GM18870 (cell line): ENCODE data around the gene TC2N.
"Not testable (repeated sequence)": the region's sequence is repeated elsewhere in the genome, so short reads cannot be mapped to it uniquely, and the experiment has no call there.

Experiments used
- ATAC-seq: cut with Tn5 transposase; IDR thresholded peaks from one replicate; pipeline ENCODE4 v1.9.1; 2021; ENCODE audit warnings: moderate library complexity; ENCODE audit not compliant: unreplicated experiment

The TC2N gene

DNA sequence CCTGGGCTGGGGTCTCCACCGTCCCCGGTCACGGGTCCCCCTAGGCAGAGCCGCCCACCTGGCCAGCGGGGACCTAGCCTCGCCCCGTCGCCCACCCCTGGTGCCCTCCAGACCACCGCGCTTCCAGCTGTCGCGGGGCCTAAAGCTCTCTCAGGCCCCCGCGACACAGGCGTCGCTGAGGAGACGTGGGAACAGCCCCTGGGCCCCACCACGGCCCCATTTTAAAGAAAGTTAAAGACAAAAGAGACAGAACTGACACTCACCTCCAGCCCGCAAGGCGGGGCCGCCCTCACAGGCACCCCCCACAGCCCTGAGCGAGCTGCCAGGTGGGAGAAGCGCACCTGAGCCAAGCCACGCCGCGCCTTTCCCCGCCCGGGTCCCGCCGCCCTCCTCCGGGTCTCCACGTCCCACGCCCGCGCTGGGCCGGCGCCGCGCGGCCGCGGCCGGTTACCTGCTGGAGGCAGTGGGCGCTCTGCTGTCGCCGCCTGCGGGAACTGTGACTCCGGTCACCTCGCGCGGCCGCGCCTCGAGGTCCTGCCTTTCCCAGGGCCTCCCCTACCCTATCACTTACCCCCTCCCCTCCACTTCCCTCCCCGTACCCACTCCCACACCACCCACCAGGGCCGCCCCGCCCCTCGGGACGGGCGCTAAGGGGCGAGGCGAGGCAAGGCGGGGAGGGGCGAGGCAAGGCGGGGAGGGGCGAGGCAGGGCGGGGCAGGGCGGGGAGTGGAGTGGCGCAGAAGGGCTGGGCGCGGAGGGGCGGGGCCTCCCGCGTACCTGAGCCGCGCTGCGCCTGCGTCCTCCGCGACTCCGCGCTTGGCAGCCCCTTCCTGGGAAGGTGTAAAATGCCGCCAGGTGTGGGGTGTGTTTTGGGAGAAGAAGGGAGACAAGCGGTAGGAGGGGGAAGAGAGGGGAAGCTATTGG, 31.2 kb downstream of the TC2N start:
- no peak for ATAC-seq

DNA sequence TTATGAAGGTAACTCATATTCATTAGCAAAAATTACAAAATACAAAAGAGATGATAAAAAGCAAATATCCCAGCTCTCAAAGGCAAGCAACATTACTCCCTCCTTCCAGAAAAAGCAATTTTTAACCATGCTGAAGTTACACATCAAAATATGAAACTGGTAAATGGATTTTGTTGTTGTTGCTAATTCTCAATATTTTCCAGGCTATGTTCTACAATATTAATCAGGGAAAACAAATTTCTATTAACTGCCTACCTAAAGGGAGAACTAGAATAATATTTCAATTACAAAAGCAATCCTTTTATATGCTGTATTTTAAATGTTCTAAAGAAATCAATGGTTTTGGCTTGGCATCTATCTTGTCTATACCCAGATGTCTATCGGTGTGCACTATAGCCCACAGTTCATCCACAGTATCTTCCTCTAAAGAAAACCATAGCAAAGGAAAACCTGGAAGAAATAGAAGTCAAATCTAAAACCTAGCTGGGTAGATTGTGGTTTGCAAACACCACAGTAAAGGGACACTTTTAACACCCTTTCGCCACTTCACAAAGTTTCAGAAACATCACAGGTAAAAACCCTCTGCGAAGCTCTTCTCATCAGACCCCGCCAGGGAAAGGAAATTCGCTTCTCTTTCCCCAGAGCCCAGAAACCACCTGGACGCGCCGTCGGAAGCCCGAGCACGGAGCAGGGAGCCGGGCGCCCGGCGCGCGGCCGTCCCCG, 32.0 kb downstream of the TC2N start:
- ATAC-seq, result no peak

DNA sequence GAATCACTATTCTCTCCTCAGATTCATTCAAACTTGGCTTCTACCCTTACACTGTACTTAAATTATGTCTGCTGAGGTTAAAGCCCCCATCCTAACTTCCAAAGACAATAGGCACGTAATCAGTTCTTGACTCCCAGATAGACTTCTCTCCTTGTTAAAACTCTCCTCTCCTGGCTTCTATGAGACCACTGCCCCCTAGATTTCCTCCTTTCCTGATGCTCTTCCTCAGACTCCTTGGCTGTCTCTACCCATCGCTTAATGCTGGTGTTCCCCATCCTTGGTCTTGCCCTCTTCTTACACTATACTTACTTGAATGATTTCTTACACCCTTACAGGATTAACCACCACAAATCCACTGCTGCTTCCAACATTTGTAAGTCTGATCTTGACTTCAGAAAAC, 32.8 kb downstream of the TC2N start:
- ATAC-seq, result no peak

DNA sequence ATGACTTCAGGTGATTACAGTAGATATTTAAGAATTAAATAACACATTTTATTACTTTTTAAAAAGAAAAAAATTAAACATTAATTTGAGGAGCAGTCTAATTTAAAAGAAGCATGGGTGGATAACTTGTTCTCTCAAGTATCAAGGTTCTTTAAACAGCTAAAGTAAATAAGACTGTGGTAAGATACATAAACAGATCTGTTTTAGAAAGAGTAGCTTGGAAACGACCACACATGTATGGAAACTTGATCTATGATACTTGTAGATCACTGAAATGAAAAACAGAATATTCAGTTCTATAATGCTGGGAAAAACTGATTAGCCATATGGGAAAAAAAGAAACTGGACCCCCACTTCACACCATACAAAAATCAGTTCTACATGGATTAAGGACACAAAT, 36.0 kb downstream of the TC2N start:
- ATAC-seq, result no peak

DNA sequence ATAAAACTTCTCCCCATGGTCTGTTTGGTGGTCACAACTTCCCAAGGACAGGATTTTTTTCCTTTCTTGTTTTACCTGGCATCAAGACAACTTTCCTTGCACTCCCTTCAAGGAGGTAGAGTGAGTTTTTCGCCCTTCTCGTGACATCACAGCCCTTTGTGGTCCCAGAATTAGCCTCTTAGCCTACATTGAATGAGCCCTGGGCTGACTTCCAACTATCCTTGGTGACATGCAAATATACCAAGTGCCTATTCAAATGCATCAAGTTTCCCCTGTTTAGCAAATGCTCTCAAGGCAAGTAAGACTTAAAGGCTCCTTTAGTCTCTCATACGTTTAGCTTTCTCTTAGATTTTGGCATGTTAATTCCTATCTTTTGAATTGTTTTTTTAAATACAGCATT, 36.6 kb downstream of the TC2N start:
- ATAC-seq, result peak; percentile 85

DNA sequence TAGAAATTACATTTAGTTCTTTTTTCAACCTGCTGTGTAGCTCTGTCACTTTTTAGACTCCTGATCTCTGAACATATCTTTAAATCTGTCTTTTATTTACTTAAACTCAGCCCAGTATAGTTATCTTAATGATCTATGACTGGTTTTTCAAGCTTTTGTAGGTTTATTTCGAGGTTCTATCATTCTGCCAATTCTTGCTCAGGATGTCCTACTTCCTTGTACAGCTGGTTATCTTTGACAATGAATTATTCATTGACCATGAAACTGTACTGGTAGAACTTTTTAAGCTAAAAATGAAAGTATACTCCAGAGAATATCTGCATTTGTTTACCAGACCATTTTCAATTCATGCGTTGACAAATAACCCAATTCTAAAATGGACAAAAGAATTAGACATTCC, 37.8 kb downstream of the TC2N start:
- no peak for ATAC-seq

DNA sequence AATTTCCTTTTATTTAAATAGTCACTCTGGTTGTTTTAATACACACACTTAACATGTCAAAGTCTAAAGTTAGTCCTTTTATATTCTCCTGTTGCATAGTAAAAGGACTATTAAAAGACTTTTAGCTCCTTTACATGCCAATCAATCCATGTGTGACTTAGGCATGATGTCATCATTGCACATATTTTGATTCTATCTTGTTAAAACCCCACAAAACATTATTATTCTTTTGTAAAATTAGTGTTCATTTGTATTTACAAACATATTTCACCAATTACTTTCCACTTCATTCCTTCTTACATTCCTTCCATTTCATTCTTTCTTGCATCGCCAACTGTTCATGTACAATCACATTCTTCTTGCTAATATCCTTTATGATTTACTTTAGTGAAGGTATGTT, 39.6 kb downstream of the TC2N start:
- ATAC-seq, result no peak

DNA sequence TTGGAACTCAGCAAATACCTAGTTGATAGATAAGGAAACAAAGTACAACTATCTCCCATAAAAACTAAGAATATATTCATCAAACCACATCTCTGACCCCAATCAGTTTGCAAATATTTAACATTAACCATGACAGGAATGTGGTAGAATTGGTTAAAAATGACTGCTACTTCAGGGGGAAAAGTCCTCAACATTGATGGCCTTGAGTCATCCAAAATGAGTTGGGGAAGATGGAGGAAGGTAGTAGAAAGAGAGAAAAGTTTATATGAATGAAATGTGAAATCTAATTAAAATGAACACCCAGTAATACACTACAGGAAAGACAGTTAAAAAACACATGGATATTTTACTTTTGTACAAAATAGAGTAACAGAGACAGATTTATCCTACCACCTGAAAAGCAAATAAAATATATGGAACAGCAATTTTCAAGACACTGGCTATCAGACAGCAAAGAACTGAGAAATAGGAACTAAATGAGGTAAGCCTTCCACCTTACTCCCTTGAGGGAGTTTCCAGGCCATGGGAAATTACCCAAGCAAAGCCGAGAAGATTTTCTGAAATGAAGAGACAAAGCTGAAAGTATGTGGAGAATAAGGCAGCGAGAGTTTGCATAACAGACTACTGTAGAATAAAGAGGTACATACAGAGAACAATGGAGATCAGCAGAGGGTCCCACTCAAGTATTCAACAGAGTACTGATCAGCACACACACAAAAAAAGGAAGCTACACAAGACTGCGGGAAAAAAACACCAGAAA, 49.6 kb downstream of the TC2N start:
- peak; percentile 76 for ATAC-seq

DNA sequence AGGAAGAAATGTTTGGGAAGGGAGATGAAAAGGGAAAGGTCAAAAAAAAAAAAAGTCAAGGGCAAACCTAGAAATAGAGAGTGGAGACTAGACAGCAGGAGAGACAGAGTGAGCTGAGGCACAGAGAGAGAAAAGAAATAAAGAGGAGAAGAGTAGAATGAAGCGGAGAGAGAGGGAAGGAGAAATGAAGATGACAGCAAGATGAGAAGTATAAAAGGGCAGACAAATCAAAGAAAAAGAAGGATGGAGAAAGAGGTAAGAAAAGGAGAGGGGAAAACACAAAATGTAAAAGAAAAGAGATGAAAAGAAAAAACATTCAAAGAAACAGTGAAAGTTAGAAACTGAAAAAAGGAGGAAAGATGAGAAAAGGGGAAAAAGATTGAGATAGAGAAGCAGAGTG, 53.0 kb downstream of the TC2N start:
- ATAC-seq, result no peak

DNA sequence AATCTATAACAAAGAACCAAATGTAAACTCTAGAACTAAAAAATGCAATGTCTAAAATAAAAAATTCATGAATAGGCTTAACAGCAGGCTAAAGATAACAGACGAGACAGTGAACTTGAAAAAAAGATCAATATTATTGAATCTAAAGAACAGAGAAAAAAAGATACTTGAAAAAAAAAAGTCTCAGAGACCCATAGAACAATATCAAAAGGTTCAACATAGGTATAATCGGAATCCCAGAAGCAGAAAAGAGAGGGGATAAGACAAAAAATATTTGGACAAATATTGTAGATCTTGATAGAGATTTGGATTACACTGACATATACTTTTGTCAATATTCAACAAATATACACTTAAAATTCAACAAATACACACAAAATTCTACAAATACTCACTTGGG, 56.6 kb downstream of the TC2N start:
- ATAC-seq, result no peak

DNA sequence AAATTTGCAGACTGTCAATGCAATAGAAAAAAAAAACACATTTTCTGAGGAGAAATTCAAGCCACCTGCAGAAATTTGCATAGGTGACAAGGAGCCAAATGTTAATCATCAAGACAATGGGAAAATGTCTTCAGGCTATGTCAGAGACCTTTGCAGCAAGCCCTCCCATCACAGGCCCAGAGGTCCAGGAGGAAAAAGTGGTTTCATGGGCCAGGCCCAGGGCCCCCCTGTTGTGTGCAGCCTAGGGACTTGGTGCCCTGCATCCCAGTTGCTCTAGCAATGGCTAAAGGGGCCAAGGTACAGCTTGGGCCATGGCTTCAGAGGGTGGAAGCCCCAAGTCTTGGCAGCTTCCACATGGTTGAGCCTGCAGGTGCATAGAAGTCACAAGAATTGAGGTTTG, 60.6 kb downstream of the TC2N start:
- no peak for ATAC-seq

DNA sequence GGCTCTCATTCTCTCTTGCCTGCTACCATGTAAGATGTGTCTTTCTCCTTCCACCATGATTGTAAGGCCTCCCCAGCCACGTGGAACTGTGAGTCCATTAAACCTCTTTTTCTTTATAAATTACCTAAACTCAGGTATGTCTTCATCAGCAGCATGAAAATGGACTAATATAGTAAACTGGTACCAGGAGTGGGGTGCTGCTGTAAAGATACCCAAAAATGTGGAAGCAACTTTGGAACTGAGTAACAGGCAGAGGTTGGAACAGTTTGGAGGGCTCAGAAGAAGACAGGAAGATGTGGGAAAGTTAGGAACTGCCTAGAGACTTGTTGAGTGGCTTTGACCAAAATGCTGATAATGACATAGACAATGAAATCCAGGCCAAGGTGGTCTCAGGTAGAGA, 61.2 kb downstream of the TC2N start:
- ATAC-seq, result not testable (repeated sequence)

DNA sequence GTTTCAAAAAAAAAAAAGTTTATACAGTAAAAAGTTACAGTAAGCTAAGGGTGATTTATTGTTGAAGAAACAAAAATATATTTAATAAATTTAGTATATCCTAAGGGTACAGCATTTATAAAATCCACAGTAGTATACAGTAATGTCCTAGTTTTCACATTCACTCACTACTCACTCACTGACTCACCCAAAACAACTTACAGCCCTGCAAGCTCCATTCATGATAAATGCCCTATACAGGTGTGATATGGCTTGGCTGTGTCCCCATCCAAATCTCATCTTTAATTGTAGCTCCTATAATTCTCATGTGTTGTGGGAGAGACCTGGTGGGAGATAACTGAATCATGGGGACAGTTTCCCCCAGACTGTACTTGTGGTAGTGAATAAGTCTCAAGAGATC, 61.7 kb downstream of the TC2N start:
- ATAC-seq, result no peak

DNA sequence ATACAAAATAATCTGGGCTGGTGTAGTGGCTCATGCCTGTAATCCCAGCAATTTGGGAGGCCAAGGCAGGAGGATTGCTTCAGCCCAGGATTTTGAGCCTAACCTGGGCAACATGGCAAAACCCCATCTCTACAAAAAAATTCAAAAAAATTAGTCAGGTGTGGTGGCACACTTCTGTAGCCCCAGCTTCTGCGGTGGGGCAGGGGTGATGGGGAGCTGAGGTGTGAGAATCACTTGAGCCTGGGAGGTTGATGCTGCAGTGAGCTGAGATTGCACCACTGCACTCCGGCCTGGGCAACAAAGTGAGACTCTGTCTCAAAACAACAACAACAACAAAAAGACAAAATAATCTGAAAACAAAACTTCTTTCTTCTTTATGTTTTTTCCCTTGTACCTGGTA, 66.0 kb downstream of the TC2N start:
- no peak for ATAC-seq

DNA sequence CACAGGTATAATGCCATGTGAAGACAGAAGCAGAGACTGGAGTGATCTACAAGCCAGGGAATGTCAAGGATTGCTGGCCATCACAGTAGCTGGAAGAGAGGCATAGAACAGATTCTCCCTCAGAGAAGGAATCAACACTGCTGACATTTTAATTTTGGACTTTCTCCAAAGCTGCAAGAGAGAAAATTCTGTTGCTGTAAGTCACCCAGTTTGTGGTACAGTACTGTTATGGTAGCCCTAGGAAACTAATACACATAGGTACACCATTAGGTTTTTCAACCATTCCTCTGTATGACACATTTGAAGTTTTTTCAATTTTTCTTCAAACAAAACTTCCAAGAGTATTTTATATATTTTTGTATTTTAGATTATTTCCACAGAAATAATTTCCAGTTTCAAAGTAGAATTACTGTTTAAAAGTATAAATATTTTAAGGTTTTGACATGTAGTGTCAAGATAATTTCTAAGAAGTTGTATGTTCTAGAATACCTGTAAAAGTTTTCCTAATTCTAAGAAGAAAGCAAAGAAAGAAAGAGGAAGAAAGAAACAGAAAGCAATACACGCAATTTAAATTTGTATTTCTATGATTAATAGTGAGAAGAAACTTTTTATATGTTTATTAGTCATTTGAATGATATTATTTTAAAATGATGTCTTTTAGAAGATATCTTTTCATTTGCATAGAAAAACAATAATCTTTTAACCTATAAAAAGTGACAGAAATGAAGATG, 70.6 kb downstream of the TC2N start:
- ATAC-seq, result no peak

DNA sequence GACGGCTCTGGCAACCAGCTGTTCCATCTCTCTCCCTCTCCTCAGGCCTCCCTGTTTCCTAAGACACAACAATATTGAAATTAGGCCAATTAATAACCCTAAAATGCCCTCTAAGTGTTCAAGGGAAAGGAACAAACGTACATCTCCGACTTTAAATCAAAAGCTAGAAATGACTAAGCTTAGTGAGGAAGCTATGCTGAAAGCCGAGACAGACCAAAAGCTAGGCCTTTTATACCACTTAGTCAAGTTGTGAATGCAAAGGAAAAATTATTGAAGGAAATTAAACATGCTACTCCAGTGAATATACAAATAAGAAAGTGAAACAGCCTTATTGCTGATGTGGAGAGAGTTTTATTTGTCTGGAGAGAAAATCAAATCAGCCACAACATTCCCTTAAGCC, 73.6 kb downstream of the TC2N start:
- no peak for ATAC-seq

DNA sequence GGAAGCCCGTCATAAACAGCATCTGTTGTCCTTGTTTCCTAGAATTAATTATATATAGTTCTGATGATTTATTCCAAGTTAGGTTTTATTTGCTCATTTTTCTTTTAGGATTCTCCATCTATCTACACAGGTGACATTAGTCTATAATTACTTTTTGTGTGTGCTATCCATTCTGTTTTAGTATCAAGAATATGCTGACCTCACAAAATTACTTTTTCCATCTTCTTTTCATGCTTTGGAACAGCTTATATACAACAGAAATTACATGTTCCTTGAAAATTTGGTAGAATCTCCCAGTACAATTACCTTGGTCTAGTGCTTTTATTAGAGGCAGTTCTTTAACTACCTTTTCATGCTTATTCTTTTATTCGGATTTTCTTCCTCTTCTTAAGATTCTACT, 81.1 kb downstream of the TC2N start:
- no peak for ATAC-seq

DNA sequence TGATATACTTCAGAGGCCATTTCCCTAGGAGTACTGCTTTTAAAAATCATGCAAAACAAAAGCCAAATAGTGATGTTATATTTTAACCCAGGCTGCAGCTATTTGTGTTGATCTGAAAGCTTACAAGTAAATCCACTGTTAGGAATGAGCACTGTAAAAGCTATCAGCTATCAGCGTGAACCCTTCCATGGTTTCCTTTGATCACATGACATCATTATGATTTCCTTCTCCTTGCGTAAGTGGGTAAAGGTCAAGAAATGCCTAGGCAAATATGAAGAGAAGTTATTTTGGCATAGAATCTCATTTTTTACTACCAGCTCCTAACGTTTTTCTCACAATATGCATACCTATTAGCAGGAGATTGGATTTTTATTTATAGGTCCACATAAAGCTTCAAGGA, 86.9 kb downstream of the TC2N start:
- ATAC-seq, result no peak

DNA sequence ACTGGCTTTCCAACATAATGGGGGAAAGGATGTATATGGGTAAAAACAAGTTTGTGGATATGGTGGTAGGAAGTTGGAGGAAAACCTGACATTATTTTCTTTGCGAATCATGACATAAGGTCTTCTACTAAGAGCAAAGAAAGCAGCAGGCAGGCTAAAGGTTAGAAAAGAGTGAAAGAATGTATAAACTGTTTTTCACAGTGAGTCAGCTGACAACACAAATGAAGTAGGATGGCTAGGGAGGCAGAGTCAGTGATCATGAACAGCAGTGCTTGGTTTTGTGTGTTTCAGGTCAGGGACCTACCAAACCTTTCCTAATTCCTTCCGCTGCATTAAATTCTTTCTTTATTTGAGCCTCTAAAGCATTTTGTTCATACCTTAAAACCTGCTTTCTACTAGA, 89.1 kb downstream of the TC2N start:
- ATAC-seq, result no peak

DNA sequence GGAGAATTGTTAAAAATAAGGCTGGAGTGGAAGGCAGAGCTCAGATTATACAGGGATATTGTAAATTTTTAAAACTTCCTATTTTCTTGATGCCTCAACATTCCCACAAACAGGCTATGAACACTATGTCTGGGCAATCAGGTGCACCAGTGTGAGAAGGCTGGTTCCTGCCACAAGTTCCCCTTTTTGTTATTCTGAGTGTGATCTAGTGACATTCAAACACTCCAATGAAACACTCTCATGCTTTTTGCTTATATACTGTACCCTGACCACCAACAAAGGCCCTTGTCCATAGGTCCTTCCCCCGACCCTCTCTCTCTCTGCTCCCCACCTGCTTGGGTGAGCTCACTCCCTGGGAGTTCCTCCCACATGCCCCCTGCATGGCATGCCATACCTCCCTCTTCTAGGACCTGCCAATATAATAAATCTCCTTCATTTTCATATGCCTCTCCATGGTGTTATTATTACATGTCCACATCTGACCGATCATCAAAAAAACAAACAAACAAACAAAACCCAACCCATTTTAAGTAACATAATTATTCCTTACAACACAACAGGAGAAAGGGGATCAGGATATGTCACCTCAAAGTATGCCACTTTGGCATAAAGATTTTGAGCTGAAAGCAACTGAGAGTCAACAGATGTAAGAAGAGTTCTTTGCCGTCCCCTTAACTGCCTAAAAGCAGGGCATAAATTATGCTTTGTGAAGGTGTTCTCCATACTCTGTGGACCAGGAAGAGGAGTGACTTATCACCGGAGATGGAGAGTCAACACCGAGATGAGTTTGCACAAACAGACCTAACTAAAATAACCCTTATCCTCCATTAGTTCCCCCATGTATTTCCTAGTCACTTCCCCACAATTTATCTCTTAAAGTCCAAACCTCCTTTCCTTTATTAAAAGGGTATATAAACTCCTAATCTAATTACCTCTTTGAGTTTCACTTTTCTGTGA, 92.9 kb downstream of the TC2N start:
- no peak for ATAC-seq
